Fibroblast of the conjunctiva (primary cell): ENCODE measurements around the gene FNDC8.
"Not testable (repeated sequence)": the region's sequence is repeated elsewhere in the genome, so short reads cannot be mapped to it uniquely, and the experiment has no call there.

Source experiments
- DNase-seq: peaks from one replicate; pipeline ENCODE4 v3.0.0-alpha.2; 2010; ENCODE audit warnings: low read depth

FNDC8 gene

DNA sequence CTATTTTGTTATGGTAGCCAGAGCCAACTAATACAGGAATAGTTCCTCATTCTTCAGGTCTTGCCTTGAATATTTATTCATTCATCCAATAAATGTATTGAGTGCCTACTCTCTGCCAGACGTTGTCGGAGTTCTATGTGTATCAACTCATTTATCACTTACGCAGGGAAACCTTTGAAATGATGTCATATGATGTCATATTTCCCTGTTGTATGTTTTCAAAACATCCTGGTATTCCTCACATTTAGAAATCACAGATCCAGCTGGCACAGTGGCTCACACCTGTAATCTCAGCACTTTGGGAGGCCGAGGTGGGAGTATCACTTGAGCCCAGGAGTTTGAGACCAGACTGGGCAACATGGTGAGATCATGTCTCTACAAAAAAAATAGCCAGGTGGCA is 23.4 kb downstream of the FNDC8 start:
- no peak for DNase-seq

DNA sequence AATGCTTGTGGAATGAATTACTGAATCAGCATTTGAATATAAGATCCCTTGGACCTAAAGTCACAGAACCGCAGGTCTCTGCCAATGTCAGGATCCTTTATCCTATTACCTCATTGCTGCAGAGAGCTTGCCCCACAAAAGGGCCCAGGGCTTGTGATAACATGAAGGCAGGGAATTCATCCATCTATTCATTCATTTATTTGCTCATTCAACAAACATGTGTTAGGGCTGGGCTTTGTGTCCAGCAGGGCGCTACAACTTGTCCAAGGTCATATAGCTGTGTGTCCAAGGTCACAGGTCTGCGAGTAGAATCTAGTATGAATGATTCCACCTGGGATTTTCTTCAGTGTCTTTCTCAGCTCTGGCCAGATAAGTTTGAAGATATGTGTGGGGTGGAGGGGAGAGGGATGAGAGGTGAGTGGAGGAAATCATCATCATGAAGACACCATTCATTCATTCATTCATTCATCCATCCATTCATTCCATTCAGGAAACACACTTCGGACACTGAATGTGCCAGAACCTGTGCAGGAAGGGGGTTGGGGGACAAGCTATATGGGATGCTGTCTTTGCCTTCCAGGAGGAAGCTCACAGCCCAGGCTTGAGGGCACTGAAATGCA is 24.9 kb downstream of the FNDC8 start:
- DNase-seq = no peak

DNA sequence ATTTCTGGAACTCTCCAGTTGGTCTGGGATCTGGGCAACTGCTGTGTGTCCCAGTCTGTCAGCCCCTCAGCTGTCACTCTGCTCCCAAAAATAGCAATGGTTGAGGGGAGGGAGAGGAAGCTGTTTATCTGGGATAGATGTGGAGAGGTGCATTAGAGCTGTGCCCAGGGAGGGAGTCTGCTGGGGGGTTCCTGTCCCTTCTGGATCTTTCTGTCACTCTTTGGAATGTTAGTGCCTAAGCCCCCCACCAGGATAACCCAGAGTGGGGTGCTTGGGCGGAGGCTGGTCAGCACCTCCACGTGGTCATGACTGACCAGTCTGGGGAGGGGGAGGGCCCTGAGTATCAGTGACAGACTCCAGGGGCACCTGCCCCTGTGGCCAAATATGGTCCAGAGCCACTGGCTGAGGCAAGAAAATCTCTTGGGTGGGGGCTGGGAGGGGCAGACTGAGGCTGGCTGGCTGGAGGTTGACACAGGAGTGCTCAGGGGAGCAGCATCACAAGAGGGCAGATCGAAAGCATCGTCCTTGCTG is 26.0 kb downstream of the FNDC8 start, which contains the start of gene UNC45B:
UNC45B (plus strand) TSS at position 443 of the 531 bp plus-strand sequence. CDS start 447 bp downstream, outside the sequence.
- no peak for DNase-seq

DNA sequence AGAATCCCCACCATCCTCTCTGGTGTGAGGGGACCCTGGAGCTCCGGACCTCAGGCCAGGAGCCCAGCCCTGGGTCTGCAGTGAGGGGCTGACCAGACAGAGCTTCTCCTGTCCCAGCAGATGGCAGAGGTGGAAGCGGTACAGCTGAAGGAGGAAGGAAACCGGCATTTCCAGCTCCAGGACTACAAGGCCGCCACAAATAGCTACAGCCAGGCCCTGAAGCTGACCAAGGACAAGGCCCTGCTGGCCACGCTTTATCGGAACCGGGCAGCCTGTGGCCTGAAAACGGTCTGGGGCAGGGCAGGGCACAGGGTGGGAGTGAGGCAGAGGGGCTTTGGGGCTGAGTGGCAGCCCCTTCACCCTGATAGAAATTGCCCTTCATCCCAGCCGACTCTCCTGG is 26.7 kb downstream of the FNDC8 start:
- no peak for DNase-seq

DNA sequence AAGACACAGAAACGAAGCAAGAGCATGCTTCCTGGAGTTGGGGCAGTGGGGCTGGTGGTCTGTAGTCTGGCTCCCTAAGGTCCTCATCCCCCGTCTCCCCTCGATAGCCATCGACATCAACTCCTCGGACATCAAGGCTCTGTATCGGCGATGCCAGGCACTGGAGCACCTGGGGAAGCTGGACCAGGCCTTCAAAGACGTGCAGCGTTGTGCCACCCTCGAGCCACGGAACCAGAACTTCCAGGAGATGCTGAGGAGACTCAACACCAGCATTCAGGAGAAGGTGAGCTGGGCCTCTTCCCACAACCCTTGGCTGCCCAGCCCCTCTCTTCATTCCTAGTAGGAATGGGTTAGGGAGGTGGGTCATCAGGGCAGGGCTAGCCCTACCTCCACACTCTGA is 28.5 kb downstream of the FNDC8 start:
- DNase-seq = no peak

DNA sequence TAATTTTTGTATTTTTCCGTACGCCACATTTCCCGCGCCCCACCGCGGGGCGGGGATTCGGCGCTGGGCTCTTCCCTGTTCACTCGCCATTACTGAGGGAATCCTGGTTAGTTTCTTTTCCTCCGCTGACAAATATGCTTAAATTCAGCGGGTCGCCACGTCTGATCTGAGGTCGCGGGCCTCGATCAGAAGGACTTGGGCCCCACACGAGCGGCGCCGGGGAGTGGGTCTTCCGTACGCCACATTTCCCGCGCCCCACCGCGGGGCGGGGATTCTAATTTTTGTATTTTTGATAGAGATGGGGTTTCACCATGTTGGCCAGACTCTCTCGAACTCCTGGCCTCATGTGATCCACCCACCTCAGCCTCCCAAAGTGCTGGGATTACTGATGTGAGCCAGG is 29.7 kb downstream of the FNDC8 start:
- DNase-seq = not testable (repeated sequence)

DNA sequence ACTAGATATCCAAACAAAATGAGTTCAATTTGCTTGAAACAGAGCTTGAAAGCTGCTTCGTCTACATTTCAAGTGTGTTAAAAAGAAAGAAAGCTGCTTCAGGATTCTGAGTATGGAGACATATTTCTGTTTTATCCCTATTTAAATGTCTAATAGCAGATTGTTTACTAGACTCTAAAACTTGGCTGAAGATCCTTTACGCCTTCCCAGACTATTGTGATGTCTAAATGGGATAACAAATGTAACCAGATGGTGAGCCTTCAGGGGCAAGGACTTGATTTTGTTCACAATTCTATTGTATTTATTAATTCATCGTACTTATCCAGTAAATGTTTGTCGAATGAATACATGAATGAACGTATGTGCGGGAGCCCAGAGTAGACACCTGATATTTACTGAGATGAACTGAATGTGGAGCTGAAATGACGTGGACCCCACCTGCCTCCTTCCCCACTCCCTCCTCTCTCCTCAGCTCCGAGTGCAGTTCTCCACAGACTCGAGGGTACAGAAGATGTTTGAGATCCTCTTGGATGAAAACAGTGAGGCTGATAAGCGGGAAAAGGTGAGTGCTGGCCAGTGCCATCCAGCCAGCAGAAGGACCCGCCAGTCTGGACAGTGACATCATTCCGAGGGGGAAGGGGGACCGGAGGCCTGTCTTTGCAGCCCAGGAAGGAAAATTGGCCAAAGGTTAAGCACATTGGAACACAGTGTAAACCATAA is 31.2 kb downstream of the FNDC8 start:
- DNase-seq = no peak

DNA sequence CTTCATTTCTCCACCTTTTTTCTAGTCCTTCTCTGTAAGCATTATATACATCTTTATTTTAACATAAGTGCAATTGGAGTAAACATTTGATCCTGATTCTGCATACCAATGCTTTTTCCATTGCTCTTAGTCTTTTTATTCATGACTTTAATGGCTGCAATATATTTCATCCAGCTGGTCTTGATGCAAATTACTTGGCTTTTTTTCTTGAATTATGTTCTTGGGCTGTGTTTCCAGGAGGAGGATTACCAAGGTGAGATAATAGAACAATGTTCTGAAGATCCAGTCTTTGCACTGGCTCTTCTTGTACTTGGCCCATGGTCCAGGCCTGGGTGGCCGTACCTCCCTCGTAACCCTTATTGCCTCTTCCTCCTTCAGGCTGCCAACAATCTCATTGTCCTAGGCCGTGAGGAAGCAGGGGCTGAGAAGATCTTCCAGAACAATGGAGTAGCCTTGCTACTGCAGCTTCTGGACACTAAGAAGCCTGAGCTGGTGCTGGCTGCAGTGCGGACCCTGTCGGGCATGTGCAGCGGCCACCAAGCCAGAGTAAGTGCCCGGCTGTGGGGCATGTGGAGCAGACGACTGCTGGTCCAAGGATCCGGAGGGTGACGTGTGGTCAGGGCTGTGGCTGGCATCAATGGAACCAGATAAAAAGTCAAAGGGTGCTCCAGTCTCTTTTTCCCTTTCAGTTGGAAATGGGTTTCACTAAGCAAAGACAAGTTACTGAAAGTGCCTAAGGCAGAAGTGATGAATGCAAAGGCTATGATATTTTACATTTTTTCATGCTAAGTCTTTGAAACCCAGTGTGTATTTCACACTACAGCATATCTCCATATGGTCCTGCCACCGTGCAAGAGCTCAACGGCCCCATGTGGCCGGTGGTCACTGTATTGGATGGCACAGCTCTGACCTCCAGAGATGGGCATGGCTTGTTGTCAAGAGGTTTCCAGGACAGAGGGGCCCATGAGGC is 33.1 kb downstream of the FNDC8 start:
- no peak for DNase-seq

DNA sequence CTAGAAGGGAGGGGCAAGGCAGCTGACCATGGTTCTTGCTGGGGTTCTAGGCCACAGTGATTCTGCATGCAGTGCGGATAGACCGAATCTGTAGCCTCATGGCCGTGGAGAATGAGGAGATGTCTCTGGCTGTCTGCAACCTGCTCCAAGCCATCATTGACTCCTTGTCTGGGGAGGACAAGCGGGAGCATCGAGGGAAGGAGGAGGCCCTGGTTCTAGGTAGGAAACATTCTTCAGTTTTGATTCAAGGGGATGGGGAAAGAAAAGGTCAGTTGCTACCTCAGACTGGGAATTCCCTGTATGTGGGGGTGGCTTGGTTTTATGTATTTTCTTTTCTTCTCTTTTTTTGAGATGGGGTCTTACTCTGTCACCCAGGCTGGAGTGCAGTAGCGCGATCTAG is 33.8 kb downstream of the FNDC8 start:
- DNase-seq = no peak

DNA sequence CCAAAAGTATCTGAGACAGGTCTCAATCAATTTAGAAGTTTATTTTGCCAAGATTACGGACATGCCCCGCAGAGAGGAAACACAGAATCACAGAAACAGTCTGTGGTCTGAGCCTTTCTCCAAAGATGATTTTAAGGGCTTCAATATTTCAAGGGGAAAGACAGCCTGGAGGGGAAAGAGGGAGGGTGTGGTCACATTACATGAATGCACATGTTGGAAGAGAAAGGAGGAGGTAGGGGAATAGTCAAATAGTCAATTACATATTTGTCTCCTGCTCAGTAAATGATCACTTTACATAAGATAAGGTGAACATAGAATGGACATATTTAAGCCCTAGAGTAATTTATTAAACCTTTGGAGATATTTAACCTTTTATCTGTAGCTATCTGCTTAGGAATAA is 38.5 kb downstream of the FNDC8 start:
- DNase-seq = no peak

DNA sequence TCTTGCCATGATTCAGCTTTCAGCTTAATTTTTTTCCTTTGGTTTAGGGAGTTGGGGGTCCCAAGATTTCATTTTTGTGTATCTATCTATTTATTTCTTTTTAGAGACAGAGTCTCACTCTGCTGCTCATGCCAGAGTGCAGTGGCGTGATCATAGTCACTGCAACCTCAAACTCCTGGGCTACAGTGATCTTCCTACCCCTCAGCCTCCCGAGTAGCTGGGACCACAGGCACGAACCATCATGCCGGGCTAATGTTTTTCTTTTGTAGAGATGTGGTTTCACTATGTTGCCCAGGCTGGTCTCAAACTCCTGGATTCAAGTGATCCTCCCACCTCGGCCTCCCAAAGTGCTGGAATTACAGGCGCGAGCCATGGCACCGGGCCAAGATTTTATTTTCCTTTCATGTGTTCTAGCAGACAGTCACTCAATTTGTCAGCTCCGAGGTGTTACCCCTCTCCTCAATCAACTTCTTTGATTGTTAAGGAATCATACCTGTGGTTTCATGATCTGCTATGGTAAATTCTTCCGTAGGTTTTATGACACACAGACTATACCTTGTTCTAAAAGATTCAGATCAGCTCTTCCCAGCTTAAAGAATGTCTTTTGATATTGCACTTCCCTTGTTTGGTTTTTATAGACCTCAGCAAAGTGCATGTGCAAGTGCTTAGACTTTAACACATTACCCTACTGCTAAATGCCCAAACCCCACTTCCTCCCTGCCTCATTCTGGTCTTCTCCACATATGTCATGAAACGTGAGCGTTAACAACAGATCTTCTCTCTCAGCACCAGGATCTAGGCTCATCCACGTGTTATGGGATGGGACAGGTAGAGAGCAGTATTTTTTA is 39.2 kb downstream of the FNDC8 start:
- DNase-seq = no peak

DNA sequence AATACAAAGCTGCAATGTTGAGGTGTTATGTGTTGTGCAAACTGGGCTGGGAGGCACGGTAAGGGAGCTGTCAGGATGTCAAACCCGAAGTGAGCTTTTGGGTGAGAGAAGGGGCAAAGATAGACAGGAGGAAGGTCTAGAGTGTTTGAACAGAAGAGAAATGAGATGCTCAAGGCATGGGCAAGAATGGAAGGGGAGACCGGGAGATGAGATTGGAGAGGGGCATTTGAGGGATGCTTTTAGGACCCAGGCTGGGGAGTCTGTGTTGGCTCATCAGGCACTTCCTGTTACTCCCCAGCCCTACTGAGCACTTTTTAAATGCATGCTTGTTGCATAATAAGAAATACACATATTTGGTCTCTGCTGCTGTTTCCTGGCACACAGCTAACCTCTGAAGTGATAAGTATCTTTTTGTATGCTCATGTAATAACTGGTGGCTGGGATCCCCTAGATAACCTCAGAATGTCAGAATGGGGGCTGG is 39.9 kb downstream of the FNDC8 start:
- no peak for DNase-seq

DNA sequence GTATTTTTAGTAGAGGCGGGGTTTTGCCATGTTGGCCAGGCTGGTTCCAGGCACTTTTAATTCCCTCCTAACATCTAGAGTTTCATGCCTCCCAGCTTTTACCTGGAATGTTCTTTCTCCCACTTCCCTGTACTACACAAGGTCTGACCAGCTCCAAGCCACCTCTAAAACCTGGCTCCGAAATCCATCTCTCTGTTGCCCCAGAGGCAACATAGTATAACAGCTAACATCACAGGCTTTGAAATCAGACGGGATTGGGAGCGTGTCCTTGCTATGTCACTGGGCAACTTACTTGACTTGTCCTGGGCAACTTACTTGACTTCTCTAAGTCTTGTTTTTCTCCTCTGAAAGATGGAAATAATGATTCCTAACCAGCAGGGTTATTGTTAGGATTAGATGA is 41.3 kb downstream of the FNDC8 start:
- no peak for DNase-seq

DNA sequence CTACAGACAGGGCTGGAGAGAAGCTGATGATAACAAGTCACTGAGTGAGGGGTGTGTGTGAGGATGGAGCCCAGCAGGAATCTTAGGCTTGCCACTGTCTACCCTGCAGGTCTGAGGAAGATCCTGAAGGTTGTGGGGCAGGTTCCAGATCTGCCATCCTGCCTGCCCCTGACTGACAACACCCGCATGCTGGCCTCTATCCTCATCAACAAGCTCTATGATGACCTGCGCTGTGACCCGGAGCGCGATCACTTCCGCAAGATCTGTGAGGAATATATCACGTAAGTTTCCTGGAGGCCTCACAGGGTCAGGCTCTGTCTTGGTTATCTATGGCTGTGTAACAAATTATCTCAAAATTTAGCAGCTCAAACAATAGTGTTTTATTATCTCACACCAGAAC is 42.5 kb downstream of the FNDC8 start:
- no peak for DNase-seq

DNA sequence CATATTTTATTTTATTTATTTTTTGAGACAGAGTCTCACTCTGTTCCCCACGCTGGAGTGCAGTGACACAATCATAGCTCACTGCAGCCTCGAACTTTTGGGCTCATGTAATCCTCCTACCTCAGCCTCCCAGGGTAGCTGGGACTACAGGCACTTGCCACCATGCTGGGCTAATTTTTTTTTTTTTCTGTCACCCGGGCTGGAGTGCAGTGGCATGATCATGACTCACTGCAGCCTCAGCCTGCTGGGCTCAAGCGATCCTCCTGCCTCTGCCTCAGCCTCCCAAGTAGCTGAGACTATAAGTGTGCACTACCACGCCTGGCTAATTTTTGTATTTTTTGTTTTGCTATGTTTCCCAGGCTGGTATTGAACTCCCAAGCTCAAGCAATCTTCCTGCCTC is 43.3 kb downstream of the FNDC8 start:
- no peak for DNase-seq

DNA sequence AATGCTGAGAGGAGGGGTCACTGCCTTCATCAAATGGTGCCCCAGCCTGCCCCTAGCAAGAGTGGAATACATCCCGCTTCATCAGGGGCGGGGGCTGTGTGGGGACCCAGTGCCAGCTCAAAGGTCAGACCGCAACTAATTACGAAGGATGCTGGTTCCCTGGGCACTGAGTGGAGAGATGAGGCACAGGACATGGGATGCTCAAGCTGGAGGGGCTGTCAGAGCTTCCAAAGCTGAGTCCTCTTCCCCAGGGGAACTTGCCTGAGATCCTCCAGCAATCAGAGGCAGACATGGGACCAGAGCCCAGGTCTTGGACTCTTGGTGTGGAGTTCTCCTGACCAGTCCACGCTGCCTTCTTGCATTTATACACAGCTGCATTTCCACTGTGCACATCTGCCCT is 45.1 kb downstream of the FNDC8 start:
- no peak for DNase-seq

DNA sequence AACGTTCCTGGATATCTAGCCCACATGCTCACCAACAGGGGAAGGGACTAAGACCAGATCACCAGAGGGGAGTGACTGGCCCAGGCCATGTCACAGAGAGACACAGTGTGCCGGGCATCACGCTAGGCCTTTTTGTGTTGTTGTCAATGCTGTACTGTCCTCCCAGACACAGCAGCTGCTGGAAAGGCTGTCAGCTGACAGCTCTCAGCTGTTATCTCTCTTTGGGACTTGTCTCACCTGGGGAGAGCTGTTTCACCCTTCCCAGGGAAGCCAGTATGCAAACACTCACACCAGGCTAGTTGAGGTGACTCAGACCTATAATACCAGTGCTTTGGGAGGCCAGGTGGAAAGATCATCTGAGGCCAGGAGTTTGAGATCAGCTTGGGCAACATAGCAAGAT is 45.6 kb downstream of the FNDC8 start:
- no peak for DNase-seq

DNA sequence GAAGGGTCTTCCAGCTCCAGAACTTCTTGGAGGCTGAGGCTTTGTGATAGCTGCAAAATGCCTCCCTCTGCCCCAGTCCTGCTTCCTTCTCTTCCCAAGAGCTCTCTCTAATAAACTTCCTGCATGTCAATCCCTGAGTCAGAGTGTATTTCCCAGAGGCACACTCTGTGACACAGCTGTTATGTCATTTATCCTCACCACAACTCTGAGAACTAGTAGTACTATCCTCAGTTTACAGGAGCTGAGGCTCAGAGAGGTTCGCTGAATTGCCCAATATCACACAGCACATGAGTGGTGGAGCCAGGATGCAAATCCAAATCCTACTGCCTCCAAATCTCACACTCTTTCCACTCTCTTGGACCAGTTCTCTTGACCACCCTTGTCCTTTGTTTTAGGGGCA is 46.3 kb downstream of the FNDC8 start:
- DNase-seq = no peak

DNA sequence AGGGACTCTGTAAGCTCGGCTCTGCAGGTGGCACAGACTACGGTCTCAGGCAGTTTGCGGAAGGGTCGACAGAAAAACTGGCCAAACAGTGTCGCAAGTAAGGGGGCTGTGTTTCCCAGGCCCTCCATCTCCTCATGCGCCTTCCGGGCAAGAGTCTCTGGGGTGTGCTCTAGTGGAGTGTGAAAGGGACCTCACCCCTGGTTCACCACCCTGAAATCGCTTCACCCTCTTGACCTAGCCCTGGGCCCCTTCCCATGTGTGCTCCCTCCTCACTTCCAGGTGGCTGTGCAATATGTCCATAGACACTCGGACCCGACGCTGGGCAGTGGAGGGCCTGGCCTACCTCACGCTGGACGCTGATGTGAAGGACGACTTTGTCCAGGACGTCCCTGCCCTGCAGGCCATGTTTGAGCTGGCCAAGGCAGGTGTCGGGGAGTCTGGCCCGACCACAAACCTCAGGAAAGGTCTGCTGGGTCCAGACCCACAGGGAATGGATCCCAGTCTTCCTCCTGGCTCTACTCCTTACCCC is 48.5 kb downstream of the FNDC8 start:
- DNase-seq = no peak

DNA sequence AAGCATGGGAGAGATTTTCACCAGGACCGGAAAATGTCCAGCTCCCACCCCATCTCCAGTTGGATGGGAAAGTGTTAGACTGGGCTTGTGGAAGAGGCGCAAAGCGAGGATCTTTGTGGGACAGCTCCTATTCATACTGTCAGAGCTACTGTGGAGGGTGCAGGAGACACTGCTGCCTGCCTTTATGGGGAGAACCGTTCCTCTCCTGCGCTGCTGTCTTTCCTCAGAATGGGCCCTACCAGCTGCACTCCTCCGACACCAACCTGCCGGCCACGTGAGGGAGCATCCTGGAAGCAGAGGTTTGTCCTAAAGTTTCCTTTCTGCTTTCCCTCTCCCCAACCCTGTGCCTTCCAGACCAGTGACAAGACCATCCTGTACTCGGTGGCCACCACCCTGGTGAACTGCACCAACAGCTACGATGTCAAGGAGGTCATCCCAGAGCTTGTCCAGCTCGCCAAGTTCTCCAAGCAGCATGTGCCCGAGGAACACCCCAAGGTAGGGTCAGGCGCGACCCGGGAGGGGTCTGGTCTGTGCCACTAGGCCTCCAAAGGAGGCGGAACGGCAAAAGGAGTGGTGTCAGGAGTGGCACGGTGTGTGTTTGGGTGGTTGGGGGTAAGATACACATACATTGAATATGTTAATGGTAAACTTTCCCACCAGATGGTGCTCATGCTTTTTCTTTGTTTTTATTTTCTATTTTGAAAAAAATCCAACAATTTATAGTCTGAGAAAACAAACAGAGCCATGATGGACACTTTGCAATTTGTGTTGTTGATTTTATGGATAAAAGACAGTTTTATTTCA is 49.8 kb downstream of the FNDC8 start:
- no peak for DNase-seq
